Loucy (cell line): Measurements from ENCODE around the gene SDHAF2.
"Not testable (repeated sequence)": the region's sequence is repeated elsewhere in the genome, so short reads cannot be mapped to it uniquely, and the experiment has no call there.

Source experiments
- H2AFZ ChIP-seq: fragments of 200-600 bp; sonication (generic); 2 replicates; pipeline ENCODE4 v1.6.0; 2016; ENCODE audit warnings: antibody characterized with exemption, mild to moderate bottlenecking, low read length, moderate library complexity
- H3F3A ChIP-seq: fragments of 200-600 bp; 2 replicates; pipeline ENCODE4 v1.6.0; 2016; ENCODE audit warnings: antibody characterized with exemption, low read depth, mild to moderate bottlenecking
- H3K27me3 ChIP-seq: fragments of 200-600 bp; sonication (generic); 2 replicates; pipeline ENCODE4 v1.6.1; 2014; ENCODE audit warnings: low read length, mild to moderate bottlenecking; ENCODE audit not compliant: insufficient read depth, poor library complexity, severe bottlenecking
- H3K36me3 ChIP-seq: fragments of 200-600 bp; sonication (generic); 2 replicates; pipeline ENCODE4 v1.6.1; 2016; ENCODE audit warnings: low read length; ENCODE audit not compliant: insufficient read depth
- H3K4me1 ChIP-seq: fragments of 200-600 bp; sonication (generic); 2 replicates; pipeline ENCODE4 v1.5.1; 2014; ENCODE audit warnings: low read length, mild to moderate bottlenecking; ENCODE audit not compliant: insufficient read depth, poor library complexity, severe bottlenecking
- H3K4me2 ChIP-seq: fragments of 200-600 bp; sonication (generic); 2 replicates; pipeline ENCODE4 v1.6.0; 2014; ENCODE audit warnings: antibody characterized with exemption, low read length, low read depth, mild to moderate bottlenecking; ENCODE audit not compliant: poor library complexity, severe bottlenecking
- H3K4me3 ChIP-seq: fragments of 200-600 bp; sonication (generic); 2 replicates; pipeline ENCODE4 v1.5.1; 2014; ENCODE audit warnings: low read length, mild to moderate bottlenecking, mixed read lengths; ENCODE audit not compliant: poor library complexity, severe bottlenecking
- H3K79me2 ChIP-seq: fragments of 200-600 bp; sonication (generic); 2 replicates; pipeline ENCODE4 v1.6.1; 2014; ENCODE audit warnings: low read length; ENCODE audit not compliant: insufficient read depth
- H3K9ac ChIP-seq: fragments of 200-600 bp; sonication (generic); 2 replicates; pipeline ENCODE4 v1.6.0; 2014; ENCODE audit warnings: mild to moderate bottlenecking, low read depth, low read length, moderate library complexity; ENCODE audit not compliant: poor library complexity, severe bottlenecking
- H3K9me2 ChIP-seq: fragments of 200-600 bp; sonication (generic); replicated peaks from 2 replicates; pipeline ENCODE4 v1.6.1; 2016; ENCODE audit warnings: low read depth, low read length, mixed read lengths
- H3K9me3 ChIP-seq: fragments of 200-600 bp; sonication (generic); 2 replicates; pipeline ENCODE4 v1.6.1; 2014; ENCODE audit warnings: mild to moderate bottlenecking, antibody characterized with exemption, low read length, low read depth; ENCODE audit not compliant: insufficient read depth
- H4K20me1 ChIP-seq: fragments of 200-600 bp; sonication (generic); 2 replicates; pipeline ENCODE4 v1.6.0; 2014; ENCODE audit warnings: antibody characterized with exemption, low read length, mild to moderate bottlenecking; ENCODE audit not compliant: insufficient read depth, poor library complexity, severe bottlenecking
- EZH2phosphoT487 ChIP-seq: fragments of 200-600 bp; IDR thresholded peaks from 2 replicates; pipeline ENCODE4 v1.6.1; 2018; ENCODE audit warnings: antibody characterized with exemption, mild to moderate bottlenecking, moderate library complexity, borderline replicate concordance
- TF ChIP-seq, protein P1 (sequence below): fragments of 200-600 bp; sonication (generic); conservative IDR thresholded peaks from 2 replicates; pipeline ENCODE4 v1.5.1; 2014; ENCODE audit warnings: mild to moderate bottlenecking, antibody characterized with exemption, low read length

The SDHAF2 gene

DNA sequence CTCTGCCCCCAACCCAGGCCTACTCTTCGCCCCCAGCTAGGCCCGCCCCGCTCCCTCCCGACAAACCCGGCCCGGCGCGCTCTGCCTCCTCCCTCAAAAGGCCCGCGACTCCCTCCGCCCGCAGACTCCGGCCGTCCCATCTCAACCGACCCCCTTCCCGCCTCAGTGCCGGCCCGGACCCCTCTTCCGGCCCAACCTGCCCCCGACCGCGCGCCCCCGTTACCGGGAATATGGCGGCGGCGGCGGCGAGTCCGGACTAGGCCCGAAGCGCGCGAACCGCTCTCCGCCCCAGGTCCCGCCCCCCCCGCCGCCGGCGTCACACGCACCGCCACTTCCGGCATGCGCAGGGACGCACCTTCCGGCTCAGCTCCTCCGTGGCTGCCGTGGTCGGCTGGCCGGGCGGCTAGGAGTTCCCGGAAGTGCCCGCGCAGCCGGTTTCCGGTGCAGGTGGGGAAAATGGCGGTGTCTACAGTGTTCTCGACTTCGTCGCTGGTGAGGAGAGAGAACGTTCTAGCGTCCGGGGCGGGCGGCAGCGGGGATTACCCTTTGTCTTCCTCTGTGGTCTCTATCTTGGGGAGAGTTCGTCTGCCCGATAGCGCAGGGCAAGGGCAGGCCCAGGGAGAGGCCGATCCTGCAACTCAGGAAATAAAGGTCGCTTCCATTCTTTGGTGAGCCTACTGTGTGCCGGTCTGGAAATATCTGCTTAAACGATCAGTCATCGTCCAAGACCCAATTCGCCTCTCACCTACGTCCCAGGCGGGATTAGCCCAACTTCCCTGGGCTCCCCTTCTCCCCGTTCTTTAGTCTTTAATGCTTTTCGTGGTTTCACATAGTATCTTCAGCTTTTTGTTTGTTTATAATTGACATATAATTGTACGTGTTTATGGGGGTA is at the start of gene SDHAF2, which contains the start of gene CPSF7:
Gene SDHAF2, plus strand, starts transcription at position 434 of the 892 bp plus-strand sequence. Its CDS starts 23 bp downstream, at position 457.
Gene CPSF7, minus strand, starts transcription at position 285 of the 892 bp plus-strand sequence. CDS start 740 bp downstream, outside the sequence.
- H2AFZ ChIP-seq: peak within 1 kb of the TSS; percentile 95
- peaks cover 62% of the 10 kb centered on the region for H3K4me1 ChIP-seq
- peaks cover 78% of the 10 kb centered on the region for H4K20me1 ChIP-seq

DNA sequence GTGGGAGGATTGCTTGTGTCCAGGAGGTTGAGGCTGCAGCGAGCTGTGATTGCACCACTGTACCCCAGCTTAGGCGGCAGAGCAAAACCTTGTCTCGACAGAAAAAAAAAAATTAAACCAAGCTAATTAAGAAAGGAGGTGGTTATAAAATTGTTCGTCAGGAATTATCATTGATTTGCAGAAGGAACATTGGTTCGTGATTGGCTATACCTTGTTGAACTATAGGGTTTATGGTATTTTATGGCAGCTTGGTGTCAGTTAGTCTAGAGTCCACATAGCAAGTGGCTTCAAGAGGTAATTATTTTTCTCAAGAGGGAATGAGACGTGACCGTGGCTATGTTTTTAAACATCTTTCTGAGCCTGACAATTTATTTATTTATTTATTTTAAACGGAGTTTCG is 49.0 kb upstream of the SDHAF2 start:
- Histone ChIP-seq H2AFZ (no peak overlapping the region), H3K9ac (no peak overlapping the region), H3K4me1 (no peaks in the 10 kb centered on the region), H3K79me2 (no peaks in the 10 kb centered on the region), H3F3A (no peaks in the 10 kb centered on the region), H3K36me3 (no peaks in the 10 kb centered on the region), H3K9me3 (no peaks in the 10 kb centered on the region), H3K27me3 (no peaks in the 10 kb centered on the region), H3K9me2 (no peaks in the 10 kb centered on the region), H4K20me1 (no peaks in the 10 kb centered on the region), H3K4me2 (no peak overlapping the region), H3K4me3 (no peak overlapping the region)
- TF ChIP-seq EZH2phosphoT487: no peak
- TF ChIP-seq, protein P1, sequence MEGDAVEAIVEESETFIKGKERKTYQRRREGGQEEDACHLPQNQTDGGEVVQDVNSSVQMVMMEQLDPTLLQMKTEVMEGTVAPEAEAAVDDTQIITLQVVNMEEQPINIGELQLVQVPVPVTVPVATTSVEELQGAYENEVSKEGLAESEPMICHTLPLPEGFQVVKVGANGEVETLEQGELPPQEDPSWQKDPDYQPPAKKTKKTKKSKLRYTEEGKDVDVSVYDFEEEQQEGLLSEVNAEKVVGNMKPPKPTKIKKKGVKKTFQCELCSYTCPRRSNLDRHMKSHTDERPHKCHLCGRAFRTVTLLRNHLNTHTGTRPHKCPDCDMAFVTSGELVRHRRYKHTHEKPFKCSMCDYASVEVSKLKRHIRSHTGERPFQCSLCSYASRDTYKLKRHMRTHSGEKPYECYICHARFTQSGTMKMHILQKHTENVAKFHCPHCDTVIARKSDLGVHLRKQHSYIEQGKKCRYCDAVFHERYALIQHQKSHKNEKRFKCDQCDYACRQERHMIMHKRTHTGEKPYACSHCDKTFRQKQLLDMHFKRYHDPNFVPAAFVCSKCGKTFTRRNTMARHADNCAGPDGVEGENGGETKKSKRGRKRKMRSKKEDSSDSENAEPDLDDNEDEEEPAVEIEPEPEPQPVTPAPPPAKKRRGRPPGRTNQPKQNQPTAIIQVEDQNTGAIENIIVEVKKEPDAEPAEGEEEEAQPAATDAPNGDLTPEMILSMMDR: no peak

More for the DNA sequence above, at the start of gene SDHAF2, which contains the start of gene CPSF7:
- Histone ChIP-seq H3K9me3 (no peaks in the 10 kb centered on the region), H3K4me2 (peak within 1 kb of the TSS; percentile 99), H3K79me2 (peaks cover 90% of the 10 kb centered on the region), H3F3A (no peaks in the 10 kb centered on the region; the same call in 1 of the 2 replicates), H3K36me3 (peaks cover 29% of the 10 kb centered on the region), H3K9me2 (no peaks in the 10 kb centered on the region), H3K27me3 (no peaks in the 10 kb centered on the region), H3K4me3 (peak within 1 kb of the TSS; percentile 98), H3K9ac (peak within 1 kb of the TSS; percentile 99)
- no peak for TF ChIP-seq EZH2phosphoT487
- TF ChIP-seq, protein P1: no peak

DNA sequence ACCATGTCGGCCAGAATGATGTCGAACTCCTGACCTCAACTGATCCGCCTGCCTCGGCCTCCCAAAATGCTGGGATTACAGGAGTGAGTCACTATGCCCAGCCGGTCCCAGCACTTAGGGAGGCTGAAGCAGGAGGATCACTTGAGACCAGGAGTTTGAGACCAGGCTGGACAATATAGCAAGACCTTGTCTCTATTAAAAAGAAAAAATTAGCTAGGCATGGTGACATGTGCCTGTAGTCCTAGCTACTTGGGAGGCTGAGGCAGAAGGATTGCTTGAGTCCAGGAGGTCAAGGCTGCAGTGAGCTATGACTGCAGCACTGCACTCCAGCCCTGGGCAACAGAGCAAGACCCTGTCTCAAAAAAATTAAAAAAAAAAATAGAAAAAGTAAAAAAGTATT is 46.1 kb upstream of the SDHAF2 start:
- H3F3A ChIP-seq, H3K4me1 ChIP-seq: not testable (repeated sequence)

More for the DNA sequence above, 46.1 kb upstream of the SDHAF2 start:
- H3K36me3 ChIP-seq, H3K4me3 ChIP-seq, H3K9me2 ChIP-seq, H3K4me2 ChIP-seq, H3K79me2 ChIP-seq, H3K9me3 ChIP-seq, H3K9ac ChIP-seq, H4K20me1 ChIP-seq, H3K27me3 ChIP-seq, H2AFZ ChIP-seq: not testable (repeated sequence)
